Fibroblast of lung (primary cell): ENCODE measurements around the gene AP2A2.

Experiments
- CTCF ChIP-seq, 2 donors: IDR thresholded peaks in 1 of 2; conservative IDR thresholded peaks in 1 of 2; 1 replicate in 1 of 2; 2 replicates in 1 of 2; pipeline ENCODE4 v1.5.1; 2011 to 2012; ENCODE audit warnings: low read length in 2 of 2, control low read depth in 1 of 2, inconsistent platforms in 1 of 2, low read depth in 1 of 2, mild to moderate bottlenecking in 1 of 2
- EZH2 ChIP-seq: IDR thresholded peaks from 2 replicates; pipeline ENCODE4 v1.5.1; 2012; ENCODE audit warnings: low read length, control low read depth, mild to moderate bottlenecking; ENCODE audit errors: missing control alignments

- TF ChIP-seq CTCF (conservative IDR thresholded peaks at IDR 0.05 in 1 of 2, IDR thresholded peaks at IDR 0.05 in 1 of 2; ENCODE audit: low read depth in 1 of 2, low read length in 2 of 2) (peak in 1 of 2 donors; percentile 19), EZH2 (no peak)
Observed at GRCh38 chr11:898540-899190, 27.0 kb upstream of the AP2A2 start.
